NK-92 (cell line): Measurements from ENCODE around the gene PITPNM1.
"Not testable (repeated sequence)": the region's sequence is repeated elsewhere in the genome, so short reads cannot be mapped to it uniquely, and the experiment has no call there.

Experiments used
- DNase-seq: peaks from one replicate; lab custom pipeline; 2025; ENCODE audit not compliant: unreplicated experiment; lab: John Stamatoyannopoulos, UW

Gene PITPNM1

GRCh38 chr11:67523556-67524479, 18.7 kb upstream of the PITPNM1 start:
- no peak for DNase-seq

- no peak for DNase-seq
Observed at GRCh38 chr11:67522844-67523555, 17.8 kb upstream of the PITPNM1 start, which contains the start of gene CABP2. Gene CABP2, minus strand, starts transcription at chr11:67523446. Its CDS starts 120 bp downstream, at chr11:67523326.

- DNase-seq: no peak
Observed at GRCh38 chr11:67522338-67522737, 17.2 kb upstream of the PITPNM1 start.

GRCh38 chr11:67521924-67522323, 16.8 kb upstream of the PITPNM1 start:
- no peak for DNase-seq

- DNase-seq: no peak
Observed at GRCh38 chr11:67520856-67521824, 16.0 kb upstream of the PITPNM1 start.

GRCh38 chr11:67519726-67520125, 14.6 kb upstream of the PITPNM1 start:
- DNase-seq: no peak

GRCh38 chr11:67517784-67518552, 12.8 kb upstream of the PITPNM1 start:
- no peak for DNase-seq

- no peak for DNase-seq
Observed at GRCh38 chr11:67516806-67517205, 11.6 kb upstream of the PITPNM1 start.

GRCh38 chr11:67514116-67514515, 9.0 kb upstream of the PITPNM1 start:
- no peak for DNase-seq

- DNase-seq: not testable (repeated sequence)
Observed at GRCh38 chr11:67511558-67511957, 6.4 kb upstream of the PITPNM1 start.

- DNase-seq: no peak
Observed at GRCh38 chr11:67510023-67510345, 4.8 kb upstream of the PITPNM1 start.

- DNase-seq: peak; percentile 94
Observed at GRCh38 chr11:67508486-67509121, 3.4 kb upstream of the PITPNM1 start.

GRCh38 chr11:67507864-67508485, 2.8 kb upstream of the PITPNM1 start, which contains the start of gene CDK2AP2:
Gene CDK2AP2, minus strand, starts transcription at chr11:67508162. Its CDS starts 80 bp downstream, at chr11:67508082.
- DNase-seq: peak; percentile 86

GRCh38 chr11:67507242-67507863, 2.2 kb upstream of the PITPNM1 start:
- DNase-seq: no peak

- no peak for DNase-seq
Observed at GRCh38 chr11:67506426-67507051, 1.4 kb upstream of the PITPNM1 start.

GRCh38 chr11:67505605-67506396, 638 bp upstream of the PITPNM1 start:
- no peak for DNase-seq
